Measurements from ENCODE around the gene HFM1.

DNA sequence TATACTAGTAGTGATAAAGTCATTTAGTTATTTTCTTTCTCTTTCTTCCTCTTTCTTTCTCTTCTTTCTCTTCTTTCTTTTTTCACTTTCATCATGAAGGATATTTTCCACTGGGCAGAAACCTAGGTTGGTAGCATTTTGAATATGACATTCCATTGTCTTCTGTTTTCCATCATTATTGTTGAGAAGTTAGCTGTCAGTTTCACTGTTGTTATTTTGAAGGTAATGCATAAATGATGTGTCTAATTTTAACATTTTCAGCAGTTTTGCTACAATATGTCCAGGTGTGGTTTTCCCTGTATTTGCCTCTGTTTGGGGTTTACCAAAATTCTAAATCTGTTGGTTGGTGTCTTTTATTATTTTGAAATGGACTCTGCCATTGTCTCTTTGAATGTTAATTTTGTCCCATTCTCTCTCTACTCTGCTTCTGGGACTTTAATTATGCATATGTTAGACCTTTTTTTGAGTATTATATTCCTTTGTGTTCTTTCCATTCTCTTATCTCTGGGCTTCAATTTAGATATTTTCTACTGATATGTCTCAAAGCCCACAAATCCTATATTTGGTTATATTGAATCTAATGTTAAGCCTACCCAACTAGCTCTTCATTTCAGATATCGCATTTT is 96.7 kb downstream of the HFM1 start:
- TF ChIP-seq, protein P1, sequence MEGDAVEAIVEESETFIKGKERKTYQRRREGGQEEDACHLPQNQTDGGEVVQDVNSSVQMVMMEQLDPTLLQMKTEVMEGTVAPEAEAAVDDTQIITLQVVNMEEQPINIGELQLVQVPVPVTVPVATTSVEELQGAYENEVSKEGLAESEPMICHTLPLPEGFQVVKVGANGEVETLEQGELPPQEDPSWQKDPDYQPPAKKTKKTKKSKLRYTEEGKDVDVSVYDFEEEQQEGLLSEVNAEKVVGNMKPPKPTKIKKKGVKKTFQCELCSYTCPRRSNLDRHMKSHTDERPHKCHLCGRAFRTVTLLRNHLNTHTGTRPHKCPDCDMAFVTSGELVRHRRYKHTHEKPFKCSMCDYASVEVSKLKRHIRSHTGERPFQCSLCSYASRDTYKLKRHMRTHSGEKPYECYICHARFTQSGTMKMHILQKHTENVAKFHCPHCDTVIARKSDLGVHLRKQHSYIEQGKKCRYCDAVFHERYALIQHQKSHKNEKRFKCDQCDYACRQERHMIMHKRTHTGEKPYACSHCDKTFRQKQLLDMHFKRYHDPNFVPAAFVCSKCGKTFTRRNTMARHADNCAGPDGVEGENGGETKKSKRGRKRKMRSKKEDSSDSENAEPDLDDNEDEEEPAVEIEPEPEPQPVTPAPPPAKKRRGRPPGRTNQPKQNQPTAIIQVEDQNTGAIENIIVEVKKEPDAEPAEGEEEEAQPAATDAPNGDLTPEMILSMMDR (optimal IDR thresholded peaks at IDR 0.05 in 1 of 3, IDR thresholded peaks at IDR 0.05 in 1 of 3, conservative IDR thresholded peaks at IDR 0.05 in 1 of 3; ENCODE audit: extremely low read depth in 1 of 3, insufficient read depth in 2 of 3, low read length in 3 of 3): no peak
- TF ChIP-seq EZH2 (IDR thresholded peaks at IDR 0.05; ENCODE audit: low read length): no peak

Measured in keratinocyte (primary cell).